WI38 (cell line): ENCODE data around the gene ALG9.

Source experiments
- H3K4me3 ChIP-seq: 2 replicates; pipeline ENCODE4 v1.5.1; 2011; ENCODE audit warnings: low read depth, mild to moderate bottlenecking, control low read depth, low read length
- TF ChIP-seq, protein P1 (sequence below): IDR thresholded peaks from 2 replicates; pipeline ENCODE4 v1.5.1; 2012; ENCODE audit warnings: low read depth, mild to moderate bottlenecking, control low read depth, low read length

The ALG9 gene

DNA sequence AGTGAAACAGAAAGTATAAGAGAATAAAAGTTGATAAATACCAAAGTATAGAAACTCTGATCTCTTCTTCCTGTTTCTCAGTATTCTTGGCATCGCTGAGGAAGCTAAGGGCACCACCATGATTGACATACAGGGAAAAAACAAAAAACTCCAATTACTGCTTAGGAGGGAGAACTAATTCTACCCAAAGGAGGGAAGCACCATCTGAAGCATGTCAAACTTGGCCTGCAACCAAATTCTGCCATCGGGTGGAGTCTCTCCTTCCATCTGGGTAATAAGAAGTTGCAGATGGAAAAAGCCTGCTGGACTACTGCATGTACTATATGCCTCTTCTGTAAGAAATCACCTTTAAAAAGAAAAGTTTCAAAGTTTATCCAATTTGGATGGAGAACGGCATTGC is 74.7 kb downstream of the ALG9 start:
- TF ChIP-seq, protein P1, sequence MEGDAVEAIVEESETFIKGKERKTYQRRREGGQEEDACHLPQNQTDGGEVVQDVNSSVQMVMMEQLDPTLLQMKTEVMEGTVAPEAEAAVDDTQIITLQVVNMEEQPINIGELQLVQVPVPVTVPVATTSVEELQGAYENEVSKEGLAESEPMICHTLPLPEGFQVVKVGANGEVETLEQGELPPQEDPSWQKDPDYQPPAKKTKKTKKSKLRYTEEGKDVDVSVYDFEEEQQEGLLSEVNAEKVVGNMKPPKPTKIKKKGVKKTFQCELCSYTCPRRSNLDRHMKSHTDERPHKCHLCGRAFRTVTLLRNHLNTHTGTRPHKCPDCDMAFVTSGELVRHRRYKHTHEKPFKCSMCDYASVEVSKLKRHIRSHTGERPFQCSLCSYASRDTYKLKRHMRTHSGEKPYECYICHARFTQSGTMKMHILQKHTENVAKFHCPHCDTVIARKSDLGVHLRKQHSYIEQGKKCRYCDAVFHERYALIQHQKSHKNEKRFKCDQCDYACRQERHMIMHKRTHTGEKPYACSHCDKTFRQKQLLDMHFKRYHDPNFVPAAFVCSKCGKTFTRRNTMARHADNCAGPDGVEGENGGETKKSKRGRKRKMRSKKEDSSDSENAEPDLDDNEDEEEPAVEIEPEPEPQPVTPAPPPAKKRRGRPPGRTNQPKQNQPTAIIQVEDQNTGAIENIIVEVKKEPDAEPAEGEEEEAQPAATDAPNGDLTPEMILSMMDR, result no peak
- no peak overlapping the region for H3K4me3 ChIP-seq

DNA sequence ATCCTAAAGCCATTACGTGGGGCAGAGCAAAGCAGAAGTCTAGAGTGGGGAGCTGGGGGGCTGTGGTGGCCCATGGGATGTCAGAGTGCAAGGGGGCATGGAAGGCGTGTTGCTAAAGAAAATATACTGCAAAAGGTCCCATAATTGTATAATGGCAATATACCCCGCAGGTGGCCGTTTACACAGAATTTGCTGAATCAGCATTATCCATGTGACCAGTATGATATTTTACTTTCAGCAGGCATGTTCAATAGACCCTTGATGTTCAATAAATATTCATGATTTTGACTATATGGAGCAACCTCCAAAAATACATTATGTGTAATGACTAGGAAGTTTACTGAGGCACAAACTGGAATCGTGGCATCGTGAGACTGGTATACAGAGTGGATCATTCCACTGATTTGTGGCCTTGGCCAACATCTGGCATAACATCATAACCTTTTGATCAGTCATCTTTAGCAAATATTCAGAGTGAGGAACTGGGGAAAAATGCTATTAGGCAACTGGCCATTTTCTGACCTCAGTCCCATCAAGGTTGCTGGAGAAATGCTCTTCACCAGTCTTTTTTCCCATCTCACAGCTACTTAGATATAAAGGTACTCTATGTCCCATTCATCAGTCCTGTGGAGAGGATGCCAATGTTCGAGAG is 75.9 kb downstream of the ALG9 start:
- no peak overlapping the region for H3K4me3 ChIP-seq
- TF ChIP-seq, protein P1, result no peak

DNA sequence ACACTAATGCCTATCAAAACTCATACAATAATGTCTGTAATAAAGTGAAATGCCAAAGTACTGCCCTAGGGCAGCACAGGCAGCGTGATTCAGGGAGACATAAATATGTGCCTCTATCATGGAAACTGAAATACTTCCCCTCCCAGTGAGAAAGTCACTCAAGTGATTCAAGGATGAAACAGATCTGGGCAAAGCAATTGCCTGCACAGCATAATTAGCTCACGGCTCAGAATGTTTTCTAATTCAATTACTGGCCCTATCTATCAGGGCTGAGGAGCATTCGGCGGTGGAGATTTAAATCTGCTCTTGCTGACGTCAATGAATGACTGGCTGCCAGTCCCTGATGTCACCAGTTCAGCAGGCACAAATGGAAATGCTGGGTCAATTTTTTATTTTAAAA is 77.5 kb downstream of the ALG9 start:
- no peak overlapping the region for H3K4me3 ChIP-seq
- TF ChIP-seq, protein P1, result no peak

DNA sequence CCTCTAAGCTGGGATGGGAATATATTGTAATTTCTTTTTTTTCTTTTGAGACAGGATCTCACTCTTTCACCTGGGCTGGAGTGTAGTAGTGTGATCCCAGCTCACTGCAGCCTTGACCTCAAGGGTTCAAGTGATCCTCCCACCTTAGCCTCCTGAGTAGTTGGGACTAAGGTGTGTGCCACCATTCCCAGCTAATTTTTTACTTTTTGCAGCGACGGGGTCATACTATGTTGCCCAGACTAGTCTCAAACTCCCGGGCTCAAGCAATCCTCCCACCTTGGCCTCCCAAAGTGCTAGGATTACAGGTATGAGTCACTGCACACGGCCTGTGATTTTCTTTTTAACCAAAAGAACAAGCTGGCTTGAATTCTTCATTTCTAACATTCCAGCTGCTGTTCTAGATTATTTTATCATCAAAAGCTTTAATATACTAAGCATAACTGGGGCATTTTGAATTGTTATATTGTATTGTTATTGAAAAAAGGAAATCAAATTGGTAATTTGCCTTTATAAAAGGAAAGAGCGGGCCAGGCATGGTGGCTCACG is 78.4 kb downstream of the ALG9 start:
- H3K4me3 ChIP-seq, result no peak overlapping the region
- TF ChIP-seq, protein P1, result no peak

DNA sequence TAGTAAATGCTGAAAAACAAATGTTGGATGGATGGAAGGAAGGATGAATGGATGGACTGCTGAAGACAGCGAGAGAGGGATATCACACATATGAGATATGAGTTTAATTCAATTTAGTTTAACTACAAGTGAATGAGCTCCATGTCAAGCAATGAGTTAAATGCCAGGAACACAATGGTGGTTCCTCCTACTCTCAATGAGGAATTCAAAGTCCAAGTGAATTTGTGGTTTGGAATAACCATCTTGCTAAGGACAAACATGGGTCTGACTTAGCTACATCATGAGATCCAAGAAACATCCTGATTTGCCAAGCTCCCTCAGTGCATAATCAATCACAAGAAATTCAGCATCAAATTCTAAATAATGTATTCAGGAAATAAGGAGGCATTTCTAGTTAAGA is 79.1 kb downstream of the ALG9 start:
- TF ChIP-seq, protein P1, result no peak
- H3K4me3 ChIP-seq, result no peak overlapping the region

DNA sequence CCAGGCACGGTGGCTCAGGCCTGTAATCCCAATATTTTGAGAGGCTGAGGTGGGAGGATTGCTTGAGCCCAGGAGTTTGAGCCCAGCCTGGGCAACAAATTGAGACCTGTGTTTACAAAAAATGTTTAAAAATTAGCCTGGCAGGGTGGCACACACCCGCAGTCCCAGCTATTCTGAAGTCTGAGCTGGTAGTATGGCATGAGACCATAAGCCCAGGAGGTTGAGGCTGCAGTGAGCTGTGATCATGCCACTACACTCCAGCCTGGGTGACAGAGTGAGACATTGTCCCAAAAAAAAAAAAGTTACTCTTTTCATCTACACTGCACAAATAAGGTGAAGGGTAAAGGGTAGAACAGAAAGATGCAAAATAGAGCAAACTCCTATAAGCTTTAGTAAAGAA is 82.9 kb downstream of the ALG9 start:
- H3K4me3 ChIP-seq, result no peak overlapping the region
- TF ChIP-seq, protein P1, result no peak

DNA sequence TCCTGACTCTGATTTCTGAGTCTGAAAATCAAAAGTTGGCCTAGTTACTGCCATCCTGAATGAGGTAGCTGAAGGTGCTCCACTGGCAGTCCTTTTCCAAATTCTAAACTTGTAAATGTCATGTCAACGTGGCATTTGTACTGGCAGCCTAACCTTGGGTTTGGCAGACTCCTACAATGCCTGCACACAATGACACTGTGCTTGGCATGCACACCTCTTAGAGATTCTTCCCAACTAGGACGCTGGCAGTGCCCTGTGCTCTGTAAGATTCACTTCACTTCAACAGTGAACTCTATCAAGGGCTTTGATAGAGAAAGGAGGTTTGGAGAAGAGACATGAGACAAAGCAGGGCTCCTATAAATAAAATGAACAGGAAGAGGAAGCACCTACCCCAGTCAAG is 83.3 kb downstream of the ALG9 start:
- TF ChIP-seq, protein P1, result no peak

More for the DNA sequence above, 83.3 kb downstream of the ALG9 start:
- no peak overlapping the region for H3K4me3 ChIP-seq
